Measurements from ENCODE around the gene HIF1AN.
"Not testable (repeated sequence)": the region's sequence is repeated elsewhere in the genome, so short reads cannot be mapped to it uniquely, and the experiment has no call there.

HIF1AN gene

GRCh38 chr10:100567249-100567648 is 31.5 kb downstream of the HIF1AN start:
- no peak for DNase-seq (ENCODE audit: low read depth)

GRCh38 chr10:100567826-100568225 is 32.1 kb downstream of the HIF1AN start:
- no peak for DNase-seq (ENCODE audit: low read depth)

- DNase-seq (ENCODE audit: low read depth) = no peak
These were observed 33.2 kb downstream of the HIF1AN start for GRCh38 chr10:100568912-100569311.

GRCh38 chr10:100569687-100570481 is 34.1 kb downstream of the HIF1AN start:
- no peak for DNase-seq (ENCODE audit: low read depth)

GRCh38 chr10:100570506-100570905 is 34.8 kb downstream of the HIF1AN start:
- DNase-seq (ENCODE audit: low read depth) = no peak

GRCh38 chr10:100571084-100571856 is 35.5 kb downstream of the HIF1AN start:
- DNase-seq (ENCODE audit: low read depth) = no peak

GRCh38 chr10:100575146-100575545 is 39.4 kb downstream of the HIF1AN start:
- DNase-seq (ENCODE audit: low read depth) = not testable (repeated sequence)

GRCh38 chr10:100575585-100576281 is 40.0 kb downstream of the HIF1AN start:
- DNase-seq (ENCODE audit: low read depth) = no peak

- DNase-seq (ENCODE audit: low read depth) = no peak
These were observed 40.5 kb downstream of the HIF1AN start for GRCh38 chr10:100576282-100576635.

GRCh38 chr10:100579261-100580090 is 43.7 kb downstream of the HIF1AN start:
- no peak for DNase-seq (ENCODE audit: low read depth)

- DNase-seq (ENCODE audit: low read depth) = no peak
These were observed 51.2 kb downstream of the HIF1AN start for GRCh38 chr10:100586959-100587358.

- DNase-seq (ENCODE audit: low read depth) = no peak
These were observed 62.4 kb downstream of the HIF1AN start for GRCh38 chr10:100598166-100598565.

GRCh38 chr10:100600218-100600617 is 64.5 kb downstream of the HIF1AN start:
- no peak for DNase-seq (ENCODE audit: low read depth)

GRCh38 chr10:100607439-100607838 is 71.7 kb downstream of the HIF1AN start:
- DNase-seq (ENCODE audit: low read depth) = no peak

Data from stimulated activated CD8-positive, alpha-beta memory T cell treated with anti-CD3 and anti-CD28 coated beads, Interleukin-4, amount 100 ng/mL, for 24 hours (primary cell).